ENCODE measurements around the gene IL34.

IL34 gene

DNA sequence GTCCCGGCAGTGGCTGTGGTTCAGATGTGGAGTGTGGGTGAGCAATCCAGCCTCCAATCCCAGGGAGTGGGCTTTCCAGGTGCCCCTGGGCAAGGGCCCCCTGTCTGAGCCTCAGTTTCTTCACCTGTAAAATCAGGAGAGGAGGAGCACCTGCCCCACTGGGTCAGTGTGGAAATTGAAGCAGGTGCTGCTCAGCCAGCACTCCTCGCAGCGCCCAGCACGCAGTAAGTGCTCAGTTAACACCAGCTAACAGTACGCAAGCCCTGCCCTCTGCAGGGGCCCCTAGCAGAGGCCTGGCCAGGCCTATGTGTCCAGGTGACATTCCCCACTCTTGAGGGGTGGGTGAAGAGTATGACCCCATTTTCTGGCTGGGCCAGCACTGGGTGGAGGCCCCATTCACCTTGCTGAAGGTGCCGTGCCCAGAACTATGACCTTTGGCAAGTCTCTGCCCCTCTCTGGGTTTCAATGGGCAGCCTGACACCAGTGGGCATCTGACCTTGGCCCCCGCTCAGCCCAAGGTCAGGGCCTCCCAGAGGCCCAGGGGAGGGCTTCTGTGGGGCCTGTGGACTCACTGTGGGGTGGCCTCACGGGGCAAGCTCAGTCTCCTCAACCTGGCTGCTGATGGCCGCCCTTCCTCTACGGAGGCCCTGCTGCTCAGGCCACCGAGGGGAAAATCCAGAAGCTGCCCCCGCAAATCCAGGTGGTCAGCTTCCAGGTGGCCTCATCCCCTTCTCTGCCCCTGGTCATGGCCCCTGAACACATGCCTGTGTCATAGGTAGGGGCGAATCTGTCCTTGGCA is 37.0 kb downstream of the IL34 start:
- TF ChIP-seq, protein P1, sequence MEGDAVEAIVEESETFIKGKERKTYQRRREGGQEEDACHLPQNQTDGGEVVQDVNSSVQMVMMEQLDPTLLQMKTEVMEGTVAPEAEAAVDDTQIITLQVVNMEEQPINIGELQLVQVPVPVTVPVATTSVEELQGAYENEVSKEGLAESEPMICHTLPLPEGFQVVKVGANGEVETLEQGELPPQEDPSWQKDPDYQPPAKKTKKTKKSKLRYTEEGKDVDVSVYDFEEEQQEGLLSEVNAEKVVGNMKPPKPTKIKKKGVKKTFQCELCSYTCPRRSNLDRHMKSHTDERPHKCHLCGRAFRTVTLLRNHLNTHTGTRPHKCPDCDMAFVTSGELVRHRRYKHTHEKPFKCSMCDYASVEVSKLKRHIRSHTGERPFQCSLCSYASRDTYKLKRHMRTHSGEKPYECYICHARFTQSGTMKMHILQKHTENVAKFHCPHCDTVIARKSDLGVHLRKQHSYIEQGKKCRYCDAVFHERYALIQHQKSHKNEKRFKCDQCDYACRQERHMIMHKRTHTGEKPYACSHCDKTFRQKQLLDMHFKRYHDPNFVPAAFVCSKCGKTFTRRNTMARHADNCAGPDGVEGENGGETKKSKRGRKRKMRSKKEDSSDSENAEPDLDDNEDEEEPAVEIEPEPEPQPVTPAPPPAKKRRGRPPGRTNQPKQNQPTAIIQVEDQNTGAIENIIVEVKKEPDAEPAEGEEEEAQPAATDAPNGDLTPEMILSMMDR (IDR thresholded peaks at IDR 0.05; ENCODE audit: extremely low read depth, missing control alignments), result no peak

DNA sequence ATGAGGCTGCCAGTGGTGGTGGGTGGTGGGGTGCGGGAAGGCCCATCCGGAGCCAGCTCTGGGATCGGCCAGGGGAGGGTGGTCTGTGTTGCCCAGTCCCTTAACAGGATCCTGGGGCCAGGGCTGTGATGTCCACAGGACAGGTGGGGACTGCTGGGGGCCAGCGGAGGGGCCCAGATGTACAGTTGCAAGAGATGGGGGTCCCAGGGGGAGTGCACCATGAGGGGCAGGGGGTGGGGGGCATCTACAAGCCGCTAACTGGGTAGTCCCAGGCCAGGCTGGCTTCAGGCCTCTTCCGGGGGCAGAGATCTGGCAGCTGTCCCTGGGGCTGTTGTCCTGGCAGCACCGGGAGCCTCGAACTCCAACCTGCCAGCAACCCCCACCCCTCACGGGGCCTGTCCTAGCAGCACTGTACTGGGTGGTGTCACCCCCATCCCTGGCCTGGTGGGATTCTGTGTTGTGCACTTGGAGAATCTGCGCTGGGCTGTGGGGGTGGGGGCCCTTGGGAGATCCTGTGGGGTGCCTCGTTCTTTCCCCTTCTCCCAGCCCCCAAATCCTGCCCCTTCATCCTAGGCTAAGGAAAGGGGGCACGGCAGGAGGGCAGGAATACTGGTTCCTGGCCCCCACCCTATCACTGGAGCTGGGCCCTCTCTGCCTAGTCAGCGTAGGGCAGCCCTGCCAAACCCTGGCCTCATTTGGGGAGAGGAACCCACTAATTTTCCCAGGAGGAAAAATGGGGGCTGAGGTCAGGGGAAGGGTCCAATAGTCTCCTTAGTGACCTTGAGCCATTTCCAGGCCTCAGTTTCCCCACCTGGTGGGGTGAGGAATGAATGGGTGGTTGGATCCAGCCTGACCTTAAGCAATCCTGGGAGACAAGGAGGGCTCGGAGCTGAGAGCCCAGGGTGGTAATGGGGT is 38.0 kb downstream of the IL34 start:
- no peak for DNase-seq (ENCODE audit: low spot score)
- TF ChIP-seq, protein P1 (IDR thresholded peaks at IDR 0.05; ENCODE audit: extremely low read depth, missing control alignments), result no peak

More for the DNA sequence above, 37.0 kb downstream of the IL34 start:
- no peak for DNase-seq (ENCODE audit: low spot score)

DNA sequence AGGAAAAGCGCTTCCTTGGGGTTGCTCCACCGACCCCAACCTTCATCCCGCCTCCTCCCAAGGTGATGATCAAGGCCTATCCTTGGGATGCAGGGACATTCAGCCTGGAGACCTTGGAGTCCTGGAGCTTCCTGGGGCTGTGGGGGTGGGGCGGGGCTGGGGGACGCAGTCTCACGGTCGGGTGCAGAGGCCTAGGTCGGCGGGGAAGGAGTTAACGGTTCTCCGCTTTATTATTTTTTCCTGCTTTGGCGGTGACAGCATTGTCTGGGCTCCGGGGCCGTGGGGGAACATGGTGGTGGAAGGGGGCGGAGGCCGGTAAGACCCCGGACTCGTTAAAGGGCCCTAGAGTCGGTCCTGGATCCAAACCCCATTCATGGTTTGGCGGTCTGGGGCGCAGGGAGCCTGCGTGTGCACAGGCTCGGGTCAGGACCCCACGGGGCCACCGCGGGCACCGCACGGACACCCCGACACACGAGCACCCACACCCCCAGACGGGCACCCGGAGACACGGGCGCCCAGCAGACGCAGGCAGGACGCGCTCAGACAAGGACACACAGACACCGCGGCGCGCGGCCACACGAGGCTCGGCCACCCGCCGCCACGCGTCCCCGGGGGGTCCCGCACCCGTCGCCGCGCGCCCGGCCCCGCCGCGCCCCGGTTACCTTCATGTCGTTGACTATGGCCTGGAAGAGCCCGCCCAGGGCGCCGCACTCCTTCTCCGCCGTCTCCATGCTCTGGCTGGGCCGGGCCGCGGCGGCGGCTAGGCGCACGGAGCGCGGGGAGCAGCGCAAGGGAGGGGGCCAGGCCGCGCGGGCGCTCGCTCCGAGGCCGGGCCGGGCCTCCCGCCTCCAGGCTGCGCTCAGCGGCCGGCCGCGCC is 38.9 kb downstream of the IL34 start:
- peak; percentile 70 for DNase-seq (ENCODE audit: low spot score)
- TF ChIP-seq, protein P1 (IDR thresholded peaks at IDR 0.05; ENCODE audit: extremely low read depth, missing control alignments), result no peak

DNA sequence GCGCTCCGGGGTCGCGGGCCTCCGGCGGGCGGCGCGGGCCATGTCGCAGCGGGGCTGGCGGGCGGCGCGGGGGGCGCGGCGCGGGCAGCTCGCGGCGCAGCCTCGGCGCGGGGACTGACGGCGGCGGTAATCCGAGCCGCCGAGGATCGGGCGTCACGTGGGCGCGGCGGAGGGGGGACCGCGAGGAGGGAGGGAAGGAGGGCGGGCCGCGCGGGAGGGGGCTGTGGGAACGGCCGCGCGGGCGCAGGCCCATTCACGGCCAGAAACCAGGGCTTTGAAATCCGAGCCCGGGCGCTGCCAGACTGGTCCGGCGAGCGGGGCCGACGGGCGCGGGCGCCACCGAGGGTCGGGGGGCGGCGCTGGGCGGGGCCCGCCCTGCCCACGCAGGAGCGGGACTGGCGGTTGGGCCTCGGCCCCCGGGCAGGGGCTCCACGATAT is 39.6 kb downstream of the IL34 start, which contains the start of gene MTSS2:
Gene MTSS2 (minus strand): TSS at position 116 of the 438 bp plus-strand sequence. CDS start 262 bp downstream, outside the sequence.
- TF ChIP-seq, protein P1 (IDR thresholded peaks at IDR 0.05; ENCODE audit: extremely low read depth, missing control alignments), result no peak
- DNase-seq (ENCODE audit: low spot score), result peak; percentile 70

DNA sequence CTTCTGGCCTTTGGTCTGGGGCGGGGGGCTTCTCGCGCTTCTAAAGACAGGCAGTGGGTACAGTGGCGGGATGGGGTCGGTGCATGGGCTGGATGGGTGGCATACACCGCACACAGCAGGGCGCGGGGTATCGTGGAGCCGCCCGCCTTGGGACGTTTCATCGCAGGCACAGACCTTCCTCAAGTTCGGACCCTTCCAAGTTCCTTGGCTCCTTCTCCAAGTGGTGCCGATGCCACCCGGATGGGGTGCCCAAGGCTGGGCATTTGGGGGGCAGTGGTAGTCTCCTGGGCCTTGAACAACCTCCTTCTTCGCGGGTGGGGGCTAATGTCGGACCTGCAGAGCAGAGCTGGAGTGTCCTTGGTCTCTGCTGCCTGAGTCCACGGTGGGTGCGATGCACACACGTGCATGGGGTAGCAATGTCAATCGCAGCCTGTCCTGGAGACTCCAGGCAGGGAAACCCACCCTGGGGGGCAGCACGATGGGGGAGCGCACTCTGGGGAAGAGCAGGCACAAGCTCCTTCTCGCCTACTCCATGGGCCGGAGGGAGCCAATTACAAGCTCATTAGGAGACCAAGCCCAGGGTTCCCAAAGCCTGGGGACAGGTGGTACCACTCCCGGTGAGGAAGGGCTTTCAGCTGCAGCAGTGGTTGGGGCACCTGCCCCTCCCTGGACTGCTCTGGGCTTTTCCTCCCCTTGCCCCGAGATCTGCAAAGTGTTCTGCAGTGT is 40.2 kb downstream of the IL34 start:
- TF ChIP-seq, protein P1 (IDR thresholded peaks at IDR 0.05; ENCODE audit: extremely low read depth, missing control alignments), result no peak
- DNase-seq (ENCODE audit: low spot score), result no peak

DNA sequence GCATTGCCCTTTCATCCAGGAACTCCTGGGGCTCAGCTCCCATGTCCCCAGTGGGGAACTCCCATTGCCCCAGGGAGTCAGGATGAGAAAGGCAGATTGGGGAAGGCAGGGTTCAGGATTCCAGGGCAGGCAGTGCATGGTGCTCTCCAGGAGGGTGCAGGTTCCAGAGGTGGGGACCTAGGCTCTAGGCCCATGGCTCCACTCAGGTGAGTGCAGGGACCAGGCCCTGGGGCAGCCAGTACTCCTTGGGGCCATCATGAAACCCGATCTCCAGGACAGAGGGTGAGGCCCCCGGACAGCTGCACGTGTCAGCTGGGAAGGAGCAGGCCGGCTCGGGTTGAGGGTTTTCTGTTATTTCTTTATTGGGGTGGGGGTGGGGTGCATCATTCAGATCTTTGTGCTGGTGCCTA is 40.7 kb downstream of the IL34 start:
- TF ChIP-seq, protein P1 (IDR thresholded peaks at IDR 0.05; ENCODE audit: extremely low read depth, missing control alignments), result no peak
- no peak for DNase-seq (ENCODE audit: low spot score)

Measured in GM20000 (cell line).